Endothelial cell of umbilical vein (primary cell): ENCODE results near the gene CHAC1. TPM values are rescaled to one million over a fixed set of nuclear protein-coding genes. Genes with fewer than 3 reads are reported as not detected.

Source experiments
- BruUV-seq: library from RNA; stranded (reverse); fragments of 400-500 nt; replicated peaks from 2 replicates; lab custom pipeline; 2021; lab: Mats Ljungman, UMichigan
- CTCF ChIA-PET: fragments of 300-600, 350-600 bp; sonication (Branson Sonifier 250); formaldehyde crosslinking; loops from one replicate; lab custom pipeline; 2021; ENCODE audit warnings: antibody characterized with exemption, inconsistent platforms; lab: Charles Lee
- POLR2A ChIA-PET: fragments of 300-600, 350-600 bp; sonication (Branson Sonifier 250); formaldehyde crosslinking; loops from one replicate; lab custom pipeline; 2021; ENCODE audit warnings: antibody characterized with exemption, inconsistent platforms; lab: Charles Lee
- DNase-seq: peaks from one replicate; pipeline ENCODE4 v3.0.0-alpha.2; 2011; ENCODE audit warnings: low read depth, low spot score
- FAIRE-seq: peaks from 2 replicates; lab custom pipeline; 2011; peaks lifted over from hg19 to GRCh38; lab: Jason Lieb, UNC
- H2AFZ ChIP-seq: 2 replicates; pipeline ENCODE4 v1.6.0; 2012; ENCODE audit warnings: low read depth, low read length, control low read depth, inconsistent platforms
- H3K27ac ChIP-seq: 2 replicates; pipeline ENCODE4 v1.5.1; 2011; ENCODE audit warnings: low read depth, mild to moderate bottlenecking, control low read depth, low read length, moderate library complexity; ENCODE audit not compliant: insufficient read depth
- H3K27me3 ChIP-seq, 2 experiments: 2 replicates each; pipeline versions ENCODE4 v1.6.0 to v1.6.1; 2011; ENCODE audit warnings: low read length in 2 of 2, mixed read lengths in 1 of 2; ENCODE audit not compliant: control insufficient read depth in 2 of 2, insufficient read depth in 2 of 2
- H3K36me3 ChIP-seq, 2 experiments: 2 replicates in 1 of 2; 3 replicates in 1 of 2; pipeline ENCODE4 v1.5.1; 2011; ENCODE audit warnings: low read length in 2 of 2, mild to moderate bottlenecking in 1 of 2, moderate library complexity in 1 of 2; ENCODE audit not compliant: control insufficient read depth in 2 of 2, insufficient read depth in 2 of 2; ENCODE audit errors: extremely low read depth in 1 of 2
- H3K4me1 ChIP-seq: 3 replicates; pipeline ENCODE4 v1.5.1; 2011; ENCODE audit warnings: mild to moderate bottlenecking, low read length; ENCODE audit not compliant: control insufficient read depth, insufficient read depth; ENCODE audit errors: extremely low read depth
- H3K4me2 ChIP-seq: 2 replicates; pipeline ENCODE4 v1.6.1; 2011; ENCODE audit warnings: low read length, control low read depth, mixed read lengths; ENCODE audit not compliant: insufficient read depth
- H3K4me3 ChIP-seq, 3 experiments: fragments of 200-600 bp in 1 of 3; sonication (generic), shearing (Covaris generic) in 1 of 3; replicated peaks in 1 of 3; 2 replicates each; pipeline ENCODE4 v1.5.1; 2011 to 2016; ENCODE audit warnings: control low read depth in 3 of 3, low read length in 3 of 3, mild to moderate bottlenecking in 2 of 3, inconsistent platforms in 1 of 3, low read depth in 1 of 3, moderate library complexity in 1 of 3; ENCODE audit not compliant: insufficient read depth in 1 of 3
- H3K79me2 ChIP-seq: 2 replicates; pipeline ENCODE4 v1.6.0; 2012; ENCODE audit warnings: low read length, inconsistent platforms; ENCODE audit not compliant: control insufficient read depth, insufficient read depth
- H3K9ac ChIP-seq: replicated peaks from 2 replicates; pipeline ENCODE3; 2011; ENCODE audit warnings: low read length, control low read depth; ENCODE audit not compliant: insufficient read depth; ENCODE audit errors: extremely low read depth
- H3K9me1 ChIP-seq: replicated peaks from 3 replicates; pipeline ENCODE4 v1.6.0; 2011; ENCODE audit warnings: mild to moderate bottlenecking, low read length; ENCODE audit not compliant: control insufficient read depth, insufficient read depth; ENCODE audit errors: extremely low read depth
- H3K9me3 ChIP-seq: replicated peaks from 2 replicates; pipeline ENCODE4 v1.5.1; 2012; ENCODE audit warnings: low read length, inconsistent platforms; ENCODE audit not compliant: control insufficient read depth, insufficient read depth
- H4K20me1 ChIP-seq: replicated peaks from 2 replicates; pipeline ENCODE3; 2011; ENCODE audit warnings: mild to moderate bottlenecking, low read length; ENCODE audit not compliant: control insufficient read depth, insufficient read depth; ENCODE audit errors: extremely low read depth
- CTCF ChIP-seq, 2 donors: IDR thresholded peaks; 1 replicate in 1 of 2; 2 replicates in 1 of 2; pipeline ENCODE4 v1.5.1; 2011; ENCODE audit warnings: low read length in 2 of 2, mild to moderate bottlenecking in 2 of 2, moderate library complexity in 2 of 2, control low read depth in 1 of 2, inconsistent platforms in 1 of 2, low read depth in 1 of 2; ENCODE audit not compliant: insufficient read depth in 1 of 2; ENCODE audit errors: extremely low read depth in 1 of 2
- FOS ChIP-seq: IDR thresholded peaks from 2 replicates; pipeline ENCODE4 v1.6.1; 2011; ENCODE audit warnings: mild to moderate bottlenecking, low read length, moderate library complexity, borderline replicate concordance; ENCODE audit not compliant: insufficient read depth
- GATA2 ChIP-seq: IDR thresholded peaks from 2 replicates; pipeline ENCODE4 v1.7.0; 2011; ENCODE audit warnings: low read depth, mild to moderate bottlenecking, moderate library complexity, mixed read lengths, low read length; ENCODE audit not compliant: insufficient read length, insufficient read depth
- POLR2AphosphoS5 ChIP-seq: IDR thresholded peaks from 2 replicates; pipeline ENCODE4 v1.6.1; 2012; ENCODE audit warnings: low read depth, mild to moderate bottlenecking, control low read depth, low read length, moderate library complexity; ENCODE audit not compliant: insufficient read depth
- dilution Hi-C: fragments of 300-500 bp; cut with MboI; formaldehyde crosslinking; loops from one replicate; pipeline ENCODE4 v1.15.0; 2019; ENCODE audit warnings: low sequenced_read_pairs; ENCODE audit not compliant: extremely low pct_ligation_motif_present
- intact Hi-C: fragments of 100-400 bp; cut with micrococcal nuclease; formaldehyde crosslinking; loops from one replicate; pipeline ENCODE4 v1.10.0; 2022
- polyA plus RNA-seq, 4 experiments: library from polyadenylated mRNA; depleted of rRNA in 3 of 4; stranded (reverse) in 3 of 4; unstranded in 1 of 4; fragments of >200 nt; gene quantifications; 2 replicates each; pipeline versions ENCODE4 v1.2.1 to v1.2.3, GENCODE V29; 2011 to 2012; ENCODE audit warnings: missing spikeins in 1 of 4
- total RNA-seq: library from RNA; stranded (reverse); gene quantifications from 2 replicates; pipeline ENCODE4 v1.2.3, GENCODE V29; 2021

The CHAC1 gene
- total and polyA plus RNA-seq, 2 donors (not counting 3 experiments of a cell fraction or from before 2014, with no cell fraction given): 4.6 to 25.7 TPM

GRCh38 chr15:40915116-40915661 is 38.1 kb upstream of the CHAC1 start:
- CTCF ChIA-PET: interaction anchor here (0.7 to 6.5 kb wide), 9 partner anchors 8 to 269 kb away, joined by 3 to 100 read pairs (median 8); partner anchors contain the start of genes DLL4 and VPS18

More at GRCh38 chr15:40915116-40915661, 38.1 kb upstream of the CHAC1 start:
- Histone ChIP-seq H2AFZ (peak overlapping the region; percentile 58), H3K27me3 (no peaks in the 10 kb centered on the region), H3K79me2 (no peaks in the 10 kb centered on the region), H3K9me1 (no peaks in the 10 kb centered on the region), H3K27ac (peak overlapping the region; percentile 69), H3K4me1 (peaks cover 41% of the 10 kb centered on the region), H3K36me3 (no peaks in the 10 kb centered on the region), H4K20me1 (no peaks in the 10 kb centered on the region), H3K9ac (no peak overlapping the region), H3K4me3 (no peak overlapping the region), H3K9me3 (no peaks in the 10 kb centered on the region), H3K4me2 (no peak overlapping the region)
- TF ChIP-seq POLR2AphosphoS5: peak; percentile 28
- TF ChIP-seq CTCF (IDR thresholded peaks at IDR 0.05; ENCODE audit: extremely low read depth in 1 of 2, insufficient read depth in 1 of 2, low read depth in 1 of 2, low read length in 2 of 2): no peak
- peak; percentile 22 for TF ChIP-seq FOS
- peak; percentile 63 for TF ChIP-seq GATA2
- intact Hi-C loops: loop anchor here (2.0 kb wide), 1 partner anchor 16 kb away; no protein-coding TSS in a partner anchor
- POLR2A ChIA-PET: interaction anchor here (1.1 to 1.7 kb wide), 5 partner anchors 9 to 26 kb away, joined by 3 to 19 read pairs (median 4); partner anchors contain the start of gene DLL4
- no TSS peak for BruUV-seq
- FAIRE-seq (peak; percentile 84), DNase-seq (peak; percentile 55)
- dilution Hi-C loops: no loop called here
